HK-2 (cell line): Measurements from ENCODE around the gene BRS3.

Experiments used
- DNase-seq: peaks from one replicate; pipeline ENCODE4 v3.0.0-alpha.2; 2018; ENCODE audit not compliant: unreplicated experiment

BRS3 gene

GRCh38 chrX:136495043-136495442, 7.3 kb downstream of the BRS3 start:
- no peak for DNase-seq

- DNase-seq: no peak
Measured at GRCh38 chrX:136496186-136496763, 8.5 kb downstream of the BRS3 start.

- peak; percentile 78 for DNase-seq
Measured at GRCh38 chrX:136496764-136497555, 9.2 kb downstream of the BRS3 start.

- no peak for DNase-seq
Measured at GRCh38 chrX:136497556-136498052, 9.9 kb downstream of the BRS3 start, which contains the start of gene HTATSF1. HTATSF1 (plus strand) TSS chrX:136497592; CDS start chrX:136497685, 93 bp downstream.

GRCh38 chrX:136519069-136519468, 31.3 kb downstream of the BRS3 start:
- DNase-seq: no peak

DNA sequence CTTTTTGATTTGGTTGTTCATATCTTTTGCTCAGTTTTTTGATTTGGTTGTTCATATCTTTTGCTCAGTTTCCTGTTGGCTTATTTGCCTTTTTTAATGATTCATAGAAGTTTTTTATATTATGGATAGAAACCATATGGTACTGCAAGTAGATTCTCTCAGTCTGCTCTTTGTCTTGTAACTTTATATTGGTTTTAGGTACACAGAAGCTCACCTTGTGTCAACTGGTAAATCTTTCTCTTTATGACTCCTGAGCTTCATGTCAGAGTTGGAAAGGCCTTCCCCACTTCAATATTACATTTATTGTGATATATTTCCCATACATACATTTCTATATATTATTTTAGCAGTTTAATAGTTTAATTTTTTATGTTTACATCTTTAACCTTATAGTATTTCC, 36.0 kb downstream of the BRS3 start:
- DNase-seq: no peak

- peak; percentile 11 for DNase-seq
Measured at GRCh38 chrX:136525738-136526606, 38.2 kb downstream of the BRS3 start.

GRCh38 chrX:136528645-136529315, 41.0 kb downstream of the BRS3 start:
- DNase-seq: no peak

GRCh38 chrX:136529795-136530194, 42.0 kb downstream of the BRS3 start:
- DNase-seq: no peak

DNA sequence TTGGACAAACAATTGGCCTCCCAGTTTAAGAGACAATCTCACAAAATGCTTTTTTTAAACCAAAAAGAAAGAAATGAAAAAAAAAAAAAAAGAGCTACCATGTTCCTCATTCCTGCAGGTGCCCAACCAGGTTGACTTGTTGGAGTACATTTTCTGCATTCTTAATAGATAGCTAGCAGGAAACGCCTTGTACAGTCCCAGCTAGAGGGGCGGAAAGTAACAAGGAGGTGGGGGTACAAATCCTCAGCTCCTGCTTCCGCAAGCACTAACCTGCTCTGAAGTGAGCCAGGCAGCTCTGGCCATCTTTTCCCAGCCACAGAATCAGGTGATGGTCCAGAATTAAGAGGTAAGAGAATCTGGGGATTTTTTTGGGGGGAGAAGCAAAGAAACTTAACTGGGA, 44.2 kb downstream of the BRS3 start, which contains the start of gene VGLL1:
Gene VGLL1, plus strand, starts transcription at position 265 of the 400 bp plus-strand sequence. CDS start 3,806 bp downstream, outside the sequence.
- DNase-seq: no peak

DNA sequence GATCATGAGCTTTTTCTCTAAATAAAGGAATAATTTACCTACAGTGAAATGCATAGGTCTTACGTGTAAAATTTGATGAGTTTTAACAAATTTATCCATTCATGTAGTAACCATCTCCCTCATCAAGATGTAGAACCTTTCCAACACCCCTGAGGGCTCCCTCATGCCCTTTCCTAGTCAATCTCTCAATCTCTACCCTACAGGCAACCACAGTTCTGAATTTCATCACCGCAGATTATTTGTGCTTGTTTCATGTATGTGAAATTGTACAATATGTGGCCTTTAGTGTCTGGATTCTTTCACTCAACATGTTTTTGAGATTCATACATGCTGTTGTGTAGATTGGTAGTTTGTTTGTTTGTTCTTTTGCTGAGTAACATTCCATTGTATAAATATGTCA, 46.4 kb downstream of the BRS3 start:
- DNase-seq: no peak

DNA sequence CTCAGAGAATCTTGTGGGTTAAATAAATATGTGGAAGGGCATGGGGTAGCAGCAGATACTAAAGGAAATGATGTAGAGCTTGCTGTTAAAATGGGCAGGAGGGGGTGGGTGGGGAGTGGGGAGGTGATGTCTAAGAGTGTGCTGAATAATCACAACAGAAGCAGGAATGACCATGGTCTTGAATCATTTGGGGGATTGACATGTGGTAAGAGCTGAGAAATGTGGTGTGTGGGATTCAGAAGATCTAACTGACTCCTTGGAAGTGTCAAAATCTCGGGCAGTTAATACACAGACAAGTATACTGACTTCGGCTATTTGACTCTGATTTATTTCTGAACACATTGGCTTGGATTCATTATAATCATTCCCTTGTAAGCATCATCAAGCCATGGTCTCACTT, 51.1 kb downstream of the BRS3 start:
- no peak for DNase-seq

DNA sequence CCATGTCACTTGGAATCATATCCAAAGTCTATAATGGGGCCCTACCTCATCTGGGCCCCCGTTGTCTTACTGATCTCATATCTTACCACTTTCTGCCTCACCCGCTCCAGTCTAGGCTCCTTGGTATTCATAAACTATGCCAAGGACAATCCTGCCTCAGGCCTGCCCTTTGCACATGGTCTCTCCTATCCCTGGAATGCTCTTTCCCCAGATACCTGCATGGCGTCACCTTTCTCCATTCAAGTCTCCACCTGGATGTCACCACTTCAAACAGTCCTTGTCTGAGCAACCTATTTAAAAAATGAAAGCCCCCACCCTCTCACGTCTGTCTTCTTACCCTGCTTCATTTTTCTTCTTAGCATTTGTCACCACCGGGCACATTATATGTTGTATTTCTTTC, 52.5 kb downstream of the BRS3 start:
- DNase-seq: no peak

GRCh38 chrX:136541294-136541693, 53.5 kb downstream of the BRS3 start:
- no peak for DNase-seq

DNA sequence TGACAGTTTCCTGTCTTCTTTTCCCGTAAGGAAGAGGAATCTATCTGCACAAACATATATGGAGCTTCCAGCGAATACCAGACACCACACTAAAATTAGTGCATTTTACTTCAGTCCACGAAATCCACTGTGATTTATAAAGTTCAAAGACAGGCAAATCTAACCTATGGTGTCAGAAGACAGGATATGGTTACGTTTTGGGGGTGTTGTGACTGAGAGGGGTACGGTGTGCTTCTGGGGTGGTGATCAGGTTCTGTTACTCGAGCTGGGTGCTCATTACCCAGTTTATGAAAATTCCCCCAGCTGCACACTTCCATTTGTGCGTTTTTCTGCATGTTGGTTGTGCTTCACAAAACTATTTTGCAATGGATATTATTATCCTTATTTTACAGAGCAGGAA, 54.5 kb downstream of the BRS3 start:
- DNase-seq: no peak
